Measurements from ENCODE around the gene CHAC1.

The CHAC1 gene

GRCh38 chr15:40937762-40938535 lies 15.3 kb upstream of the CHAC1 start:
- H4K20me1 ChIP-seq (ENCODE audit: low read depth, low read length) = no peaks in the 10 kb centered on the region
- H3K27ac ChIP-seq (ENCODE audit: low read depth, low read length) = no peak overlapping the region
- no peaks in the 10 kb centered on the region for H3K27me3 ChIP-seq (ENCODE audit: low read length)
- H3K36me3 ChIP-seq (ENCODE audit: low read length) = no peaks in the 10 kb centered on the region
- no peaks in the 10 kb centered on the region for H3K79me2 ChIP-seq (ENCODE audit: insufficient read depth, low read length)
- no peak overlapping the region for H2AFZ ChIP-seq (ENCODE audit: low read depth, low read length, severe bottlenecking)
- no peak overlapping the region for H3K9ac ChIP-seq (ENCODE audit: low read length)
- no peak for TF ChIP-seq CTCF (IDR thresholded peaks at IDR 0.05; ENCODE audit: insufficient read depth, low read length, poor library complexity, severe bottlenecking)
- TF ChIP-seq EZH2phosphoT487 (conservative IDR thresholded peaks at IDR 0.05; ENCODE audit: low read length) = no peak
- H3K4me3 ChIP-seq (ENCODE audit: insufficient read depth, low read length, poor library complexity, severe bottlenecking) = no peak overlapping the region
- H3K4me2 ChIP-seq (ENCODE audit: low read depth, low read length, poor library complexity, severe bottlenecking) = no peak overlapping the region
- no peaks in the 10 kb centered on the region for H3F3A ChIP-seq (ENCODE audit: insufficient read depth)
- no peaks in the 10 kb centered on the region for H3K9me2 ChIP-seq (replicated peaks; ENCODE audit: insufficient read depth, low read length)
- no peaks in the 10 kb centered on the region for H3K9me3 ChIP-seq (ENCODE audit: insufficient read depth, low read length)

GRCh38 chr15:40938536-40938870 lies 14.8 kb upstream of the CHAC1 start:
- no peaks in the 10 kb centered on the region for H3K79me2 ChIP-seq (ENCODE audit: insufficient read depth, low read length)
- no peak overlapping the region for H3K27ac ChIP-seq (ENCODE audit: low read depth, low read length)

GRCh38 chr15:40940296-40940801 lies 12.9 kb upstream of the CHAC1 start:
- no peaks in the 10 kb centered on the region for H3K79me2 ChIP-seq (ENCODE audit: insufficient read depth, low read length)
- H3K4me3 ChIP-seq (ENCODE audit: insufficient read depth, low read length, poor library complexity, severe bottlenecking) = no peak overlapping the region
- H3K9ac ChIP-seq (ENCODE audit: low read length) = no peak overlapping the region
- no peak overlapping the region for H3K27ac ChIP-seq (ENCODE audit: low read depth, low read length)
- H4K20me1 ChIP-seq (ENCODE audit: low read depth, low read length) = no peaks in the 10 kb centered on the region
- no peaks in the 10 kb centered on the region for H3K36me3 ChIP-seq (ENCODE audit: low read length)
- H2AFZ ChIP-seq (ENCODE audit: low read depth, low read length, severe bottlenecking) = no peak overlapping the region
- no peaks in the 10 kb centered on the region for H3K9me2 ChIP-seq (replicated peaks; ENCODE audit: insufficient read depth, low read length)
- no peaks in the 10 kb centered on the region for H3K9me3 ChIP-seq (ENCODE audit: insufficient read depth, low read length)
- H3K27me3 ChIP-seq (ENCODE audit: low read length) = no peaks in the 10 kb centered on the region
- no peaks in the 10 kb centered on the region for H3F3A ChIP-seq (ENCODE audit: insufficient read depth)
- no peak overlapping the region for H3K4me2 ChIP-seq (ENCODE audit: low read depth, low read length, poor library complexity, severe bottlenecking)
- TF ChIP-seq EZH2phosphoT487 (conservative IDR thresholded peaks at IDR 0.05; ENCODE audit: low read length) (no peak), CTCF (IDR thresholded peaks at IDR 0.05; ENCODE audit: insufficient read depth, low read length, poor library complexity, severe bottlenecking) (no peak)

More at GRCh38 chr15:40938536-40938870, 14.8 kb upstream of the CHAC1 start:
- H3K9ac ChIP-seq (ENCODE audit: low read length) = no peak overlapping the region
- no peak overlapping the region for H2AFZ ChIP-seq (ENCODE audit: low read depth, low read length, severe bottlenecking)
- H3K4me2 ChIP-seq (ENCODE audit: low read depth, low read length, poor library complexity, severe bottlenecking) = no peak overlapping the region
- no peaks in the 10 kb centered on the region for H3F3A ChIP-seq (ENCODE audit: insufficient read depth)
- H3K9me3 ChIP-seq (ENCODE audit: insufficient read depth, low read length) = no peaks in the 10 kb centered on the region
- H3K9me2 ChIP-seq (replicated peaks; ENCODE audit: insufficient read depth, low read length) = no peaks in the 10 kb centered on the region
- no peak for TF ChIP-seq CTCF (IDR thresholded peaks at IDR 0.05; ENCODE audit: insufficient read depth, low read length, poor library complexity, severe bottlenecking)
- TF ChIP-seq EZH2phosphoT487 (conservative IDR thresholded peaks at IDR 0.05; ENCODE audit: low read length) = no peak
- no peaks in the 10 kb centered on the region for H3K36me3 ChIP-seq (ENCODE audit: low read length)
- no peaks in the 10 kb centered on the region for H4K20me1 ChIP-seq (ENCODE audit: low read depth, low read length)
- H3K27me3 ChIP-seq (ENCODE audit: low read length) = no peaks in the 10 kb centered on the region
- H3K4me3 ChIP-seq (ENCODE audit: insufficient read depth, low read length, poor library complexity, severe bottlenecking) = no peak overlapping the region
